Activated CD4-positive, alpha-beta T cell treated with anti-CD3 and anti-CD28 coated beads for 24 hours (primary cell): ENCODE results near the gene TEPSIN.
A peak's percentile ranks its signal among the peaks of the same experiment; 100 is the strongest.

Experiments used
- DNase-seq, 2 donors: peaks; one replicate each; pipeline ENCODE4 v3.0.0-alpha.2; 2020; ENCODE audit warnings: low read depth in 2 of 2

Gene TEPSIN

GRCh38 chr17:81267390-81268067, 28.7 kb upstream of the TEPSIN start:
- no peak for DNase-seq

- no peak for DNase-seq
These were observed 26.7 kb upstream of the TEPSIN start for GRCh38 chr17:81265576-81265975.

DNA sequence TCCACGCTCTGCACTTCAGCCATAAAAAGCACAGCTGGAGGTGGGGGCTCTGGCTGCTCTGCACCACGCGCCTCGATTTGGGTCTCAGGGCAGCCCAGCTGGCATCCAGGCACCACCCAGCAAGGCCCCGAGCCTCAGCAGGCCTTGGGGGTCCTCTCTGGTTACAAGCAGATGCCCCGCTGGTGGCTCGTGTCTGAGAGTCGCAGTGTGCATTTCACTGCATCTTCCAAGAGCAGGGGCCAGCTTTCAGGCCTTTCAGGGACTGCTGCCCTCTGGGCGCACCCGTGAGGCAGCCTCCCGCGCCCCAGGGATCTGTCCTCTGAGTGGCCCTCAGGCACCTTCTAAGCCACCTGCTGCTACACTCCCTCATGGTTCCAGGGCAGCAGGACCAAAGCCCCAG, 25.8 kb upstream of the TEPSIN start:
- DNase-seq: no peak

- DNase-seq: no peak
These were observed 24.7 kb upstream of the TEPSIN start for GRCh38 chr17:81263371-81264181.

DNA sequence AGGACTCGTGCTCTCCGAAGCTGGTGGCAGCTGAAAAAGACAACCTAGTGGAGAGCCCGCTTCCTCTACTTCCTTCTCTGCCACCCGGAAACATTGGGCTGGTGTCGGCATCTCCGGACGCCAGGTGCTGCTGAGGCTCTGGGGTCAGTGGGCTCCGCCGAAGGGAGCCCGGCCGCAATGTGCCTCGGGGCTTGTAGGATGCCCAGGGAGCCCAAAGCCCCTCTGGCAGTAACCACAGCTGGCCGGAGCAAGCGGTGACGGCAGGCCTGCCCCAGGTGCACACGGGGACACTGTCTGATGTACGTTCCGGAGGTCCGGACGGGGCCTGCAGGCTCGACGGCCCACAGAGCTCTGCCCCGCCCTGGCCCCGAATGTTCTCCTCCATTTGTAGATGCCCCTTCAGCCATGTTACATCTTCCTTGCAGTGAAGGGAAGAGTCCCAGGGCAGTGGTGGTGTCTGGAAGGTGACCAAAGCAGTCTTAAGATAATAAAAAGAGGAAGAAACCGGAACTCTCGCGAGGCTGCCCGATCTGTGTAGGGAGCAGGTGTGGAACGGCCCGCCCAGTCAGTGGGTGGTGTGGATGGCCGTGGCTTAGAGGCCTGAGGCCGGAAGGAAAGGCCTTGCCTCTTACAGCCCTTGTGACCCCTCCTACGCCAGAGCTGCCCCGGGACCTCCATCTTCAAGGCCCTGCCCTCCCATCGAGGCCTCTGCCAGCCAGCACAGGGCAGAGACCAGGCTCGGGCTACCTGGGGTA, 22.9 kb upstream of the TEPSIN start:
- DNase-seq: no peak

- DNase-seq: no peak
These were observed 22.2 kb upstream of the TEPSIN start for GRCh38 chr17:81261096-81261495.

- no peak for DNase-seq
These were observed 21.8 kb upstream of the TEPSIN start for GRCh38 chr17:81260641-81261040.

GRCh38 chr17:81260171-81260570, 21.3 kb upstream of the TEPSIN start:
- DNase-seq: no peak

DNA sequence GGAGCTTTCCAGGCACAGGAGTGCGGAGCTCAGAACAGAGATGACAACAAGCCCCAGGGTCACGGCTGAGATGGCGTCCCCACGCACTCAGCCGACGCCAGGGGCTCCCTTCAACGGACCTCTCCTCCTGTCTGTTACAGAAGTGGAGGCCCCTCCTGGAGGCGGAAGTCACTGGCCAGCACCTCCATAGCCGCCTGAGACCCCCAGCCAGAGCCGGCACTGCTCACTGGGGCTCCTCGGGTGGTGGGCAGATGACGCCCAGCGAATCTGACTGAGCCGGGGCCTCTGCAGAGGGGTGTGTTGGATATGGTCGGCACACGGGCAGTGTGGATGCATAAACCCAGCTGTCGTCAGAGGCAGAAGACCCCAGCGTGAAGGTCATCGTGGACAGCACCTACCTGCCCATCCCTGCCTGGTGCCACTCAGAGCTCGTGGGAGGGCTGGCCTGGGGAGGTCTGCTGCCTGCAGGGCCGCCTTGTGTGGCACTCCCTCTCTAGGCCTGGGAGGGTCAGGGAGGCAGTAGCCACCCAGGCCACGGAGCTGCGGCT, 20.3 kb upstream of the TEPSIN start:
- DNase-seq: no peak

DNA sequence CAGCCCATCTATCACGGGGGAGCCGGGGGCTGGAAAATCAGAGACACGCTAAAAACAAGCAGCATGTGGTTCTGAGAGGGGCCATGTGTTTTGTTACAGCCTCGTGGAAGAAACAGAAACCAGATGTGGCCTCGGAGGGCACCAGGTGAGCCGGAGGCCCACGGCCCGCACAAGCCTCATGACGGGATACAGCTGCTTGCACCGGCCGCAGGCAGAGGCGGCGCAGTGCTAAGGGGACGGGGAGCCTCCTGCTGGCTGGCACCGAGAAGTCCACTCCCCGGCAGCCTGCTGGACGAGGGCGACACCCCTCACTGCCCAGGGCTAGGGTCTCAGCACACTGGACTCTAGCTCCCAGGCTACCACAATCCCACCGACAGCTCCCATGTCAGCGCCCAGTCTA, 19.4 kb upstream of the TEPSIN start:
- no peak for DNase-seq

- DNase-seq: no peak
These were observed 18.7 kb upstream of the TEPSIN start for GRCh38 chr17:81257533-81257932.

DNA sequence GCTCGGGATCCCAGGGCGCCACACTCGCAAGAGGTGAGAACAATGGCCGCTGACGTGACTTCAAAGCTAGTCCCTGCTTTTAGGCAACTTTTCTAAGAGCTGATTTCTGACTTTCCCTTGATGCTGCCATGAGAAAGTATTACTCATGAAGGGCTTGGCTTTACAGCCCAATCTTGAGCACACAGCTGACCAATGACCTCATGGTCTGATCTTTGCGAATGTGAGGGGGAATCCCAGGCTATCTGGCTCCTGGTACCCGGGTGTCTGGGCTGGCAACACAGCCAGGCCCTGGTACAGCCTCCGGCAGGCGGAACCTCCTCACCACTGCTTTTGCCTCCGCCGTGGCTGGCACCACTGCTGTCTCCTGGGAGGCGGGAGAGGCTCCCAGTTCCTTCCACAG, 17.8 kb upstream of the TEPSIN start:
- no peak for DNase-seq

DNA sequence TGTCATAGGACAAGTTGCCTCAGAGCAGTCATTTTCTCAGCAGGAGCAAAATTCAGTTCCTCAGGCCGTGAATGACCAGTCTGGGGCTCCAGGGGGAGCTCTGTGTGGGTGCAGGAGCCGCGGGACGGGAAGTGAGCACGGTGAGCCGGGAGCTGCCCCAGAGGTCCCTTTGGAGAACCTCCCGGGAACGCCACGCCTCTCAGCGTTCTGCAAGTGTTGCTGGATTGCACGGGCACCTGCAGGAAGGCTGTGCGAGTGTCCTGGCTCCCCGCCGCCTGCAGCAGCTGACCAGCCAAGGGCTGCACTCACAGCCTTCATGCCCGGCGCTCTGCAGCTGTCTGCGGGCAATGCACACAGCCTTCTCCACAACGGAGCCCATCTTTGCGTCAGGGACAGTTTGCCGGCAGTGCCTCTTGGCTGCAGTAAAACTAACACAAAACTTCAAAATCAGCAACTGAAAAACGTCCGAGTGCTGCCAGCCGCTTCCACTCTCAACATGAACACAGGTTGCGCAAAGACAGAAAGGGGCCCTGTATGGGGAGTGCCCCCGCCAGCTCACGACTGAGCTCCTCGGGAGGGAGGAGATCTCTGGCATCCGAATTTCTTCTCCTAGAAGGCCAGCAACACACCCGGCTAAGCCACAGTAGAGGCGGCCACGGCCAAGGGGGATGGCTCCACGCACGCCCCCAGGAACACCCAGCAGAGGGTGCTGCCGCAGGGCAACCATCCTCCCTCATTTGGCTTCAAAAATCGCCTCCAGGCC, 16.3 kb upstream of the TEPSIN start:
- no peak for DNase-seq

GRCh38 chr17:81253358-81254131, 14.7 kb upstream of the TEPSIN start:
- DNase-seq: peak; percentile 25 to 41

DNA sequence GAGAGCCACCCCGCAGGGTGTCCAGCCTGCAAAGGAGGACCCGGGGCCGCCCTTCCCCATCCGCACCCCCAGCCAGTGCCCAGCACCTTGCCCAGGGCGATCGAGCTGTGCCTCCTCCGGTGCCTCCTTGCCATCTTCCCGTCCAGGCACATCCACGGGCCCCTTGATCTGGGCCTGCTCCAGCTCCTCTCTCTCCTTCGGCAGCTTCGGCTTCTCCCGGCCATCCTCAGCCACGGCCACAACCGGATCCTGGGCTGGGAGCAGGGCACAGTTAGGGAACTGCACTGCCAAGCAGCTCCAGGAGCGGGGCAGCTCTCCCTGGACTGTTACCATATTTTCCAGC, 14.1 kb upstream of the TEPSIN start:
- DNase-seq: no peak

DNA sequence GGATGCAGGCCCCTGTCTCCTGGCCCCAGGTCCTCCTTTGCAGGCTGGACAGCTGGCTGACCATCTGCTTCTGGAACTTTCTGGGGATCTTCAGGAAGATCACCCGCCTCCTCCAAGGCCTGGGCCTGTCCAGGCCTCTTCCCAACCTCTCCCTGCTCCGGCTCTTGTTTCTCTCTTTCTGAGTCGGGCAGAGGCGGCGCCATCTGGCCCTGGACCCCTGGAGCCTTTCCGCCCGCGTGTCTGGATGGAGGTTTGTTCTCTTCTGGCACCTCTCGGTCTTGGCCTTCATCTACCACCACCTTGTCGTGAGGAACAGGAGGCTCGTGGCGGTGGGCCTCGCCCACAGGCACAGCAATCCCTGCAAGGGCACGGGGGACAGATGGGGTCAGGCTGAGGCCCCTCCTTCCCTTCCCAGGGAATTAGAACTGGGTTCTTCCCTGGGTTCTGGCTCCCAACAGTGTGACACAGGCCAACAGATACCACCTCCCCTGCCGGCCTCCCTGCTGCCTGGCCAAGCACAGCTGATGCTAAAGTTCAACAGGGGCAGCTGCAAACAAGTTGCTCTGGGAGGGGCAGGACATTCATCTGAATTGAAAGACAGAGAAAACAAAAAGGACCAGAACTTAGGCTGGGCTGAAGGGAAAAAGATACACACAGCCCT, 13.6 kb upstream of the TEPSIN start:
- no peak for DNase-seq

- no peak for DNase-seq
These were observed 12.9 kb upstream of the TEPSIN start for GRCh38 chr17:81251709-81252301.

- DNase-seq: no peak
These were observed 12.3 kb upstream of the TEPSIN start for GRCh38 chr17:81251094-81251708.

DNA sequence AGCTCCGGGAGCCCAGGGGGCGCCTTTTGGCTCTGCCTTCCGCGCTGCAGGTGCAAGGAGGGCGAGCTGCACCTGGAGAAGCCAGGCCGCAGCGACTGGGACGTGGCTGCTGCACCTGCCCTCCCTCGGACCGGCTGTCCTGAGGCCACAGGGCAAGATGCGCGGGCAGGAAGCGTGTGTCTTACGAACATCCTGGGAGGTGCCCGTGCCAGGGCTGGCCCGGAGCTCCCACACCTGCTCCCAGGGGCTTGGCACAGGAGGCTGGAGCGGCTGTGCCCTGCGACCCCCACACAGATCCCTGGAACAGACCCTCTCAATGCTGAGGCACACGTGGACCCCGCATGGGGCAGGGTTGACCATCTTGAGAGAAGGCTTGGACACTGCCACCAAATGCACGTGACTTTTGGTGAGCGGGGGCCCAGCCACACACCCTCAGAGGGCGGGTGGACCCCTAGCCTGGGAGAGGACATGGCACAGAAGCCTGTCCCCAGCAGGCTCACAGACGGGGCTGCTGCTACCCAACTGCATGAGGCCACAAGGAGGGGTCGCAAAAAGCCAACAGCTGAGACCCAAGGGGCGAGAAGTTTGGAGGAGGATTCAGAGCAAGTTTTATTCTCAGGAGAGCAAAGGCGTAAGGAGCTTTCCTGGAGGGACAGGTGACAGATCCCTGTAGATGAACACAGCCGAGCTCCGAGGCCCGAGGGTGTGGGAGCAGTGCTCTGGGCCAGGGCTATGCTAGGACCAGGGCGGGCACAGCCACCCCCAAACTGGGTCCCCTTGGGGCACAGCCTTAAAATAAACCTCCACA, 11.6 kb upstream of the TEPSIN start:
- no peak for DNase-seq
